Measurements from ENCODE around the gene HMGA1.

DNA sequence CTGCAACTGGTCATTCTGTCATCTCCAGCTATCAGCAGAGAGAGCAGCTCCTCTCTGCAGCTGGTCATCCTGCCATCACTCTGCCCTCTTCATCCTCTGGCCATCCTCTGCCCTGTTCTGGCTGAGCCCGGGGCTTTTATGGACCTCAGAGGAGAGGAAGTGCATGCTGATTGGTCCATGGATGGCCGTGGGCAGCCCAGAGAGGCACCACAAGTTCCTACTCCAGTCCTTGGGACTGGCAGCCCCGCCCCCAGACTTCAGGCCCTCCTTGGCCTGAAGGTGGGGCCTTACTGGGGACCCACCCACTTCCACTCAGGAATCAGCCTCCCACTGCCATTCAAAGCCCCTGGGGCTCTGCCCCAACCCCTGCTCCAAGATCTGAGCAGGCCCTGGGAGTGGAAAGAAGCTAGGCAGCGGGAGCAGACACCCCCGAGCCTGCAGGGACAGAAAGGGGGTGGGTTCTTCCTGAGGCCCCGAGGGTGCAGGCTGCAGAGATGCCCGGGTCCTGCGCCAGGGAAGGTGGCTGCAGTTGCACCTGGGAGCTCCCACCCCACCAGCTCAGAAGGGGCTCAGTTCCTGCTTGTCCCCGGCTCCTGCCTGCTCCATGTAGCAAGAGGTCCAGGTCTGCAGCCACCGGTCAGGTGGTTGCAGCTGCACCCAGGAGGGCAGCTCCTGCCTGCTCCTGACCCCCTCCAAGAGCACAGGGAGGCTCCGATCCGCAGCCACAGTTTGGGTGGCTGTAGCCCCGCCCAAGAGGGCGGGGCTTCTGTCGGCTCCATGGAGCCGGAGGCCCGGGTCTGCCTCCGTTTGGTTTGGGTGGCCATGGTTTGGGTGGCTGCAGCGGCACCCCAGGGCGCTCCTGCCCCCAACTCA lies 34.1 kb upstream of the HMGA1 start:
- no peak for TF ChIP-seq PAX8 (IDR thresholded peaks at IDR 0.05)
- TF ChIP-seq, protein P1, sequence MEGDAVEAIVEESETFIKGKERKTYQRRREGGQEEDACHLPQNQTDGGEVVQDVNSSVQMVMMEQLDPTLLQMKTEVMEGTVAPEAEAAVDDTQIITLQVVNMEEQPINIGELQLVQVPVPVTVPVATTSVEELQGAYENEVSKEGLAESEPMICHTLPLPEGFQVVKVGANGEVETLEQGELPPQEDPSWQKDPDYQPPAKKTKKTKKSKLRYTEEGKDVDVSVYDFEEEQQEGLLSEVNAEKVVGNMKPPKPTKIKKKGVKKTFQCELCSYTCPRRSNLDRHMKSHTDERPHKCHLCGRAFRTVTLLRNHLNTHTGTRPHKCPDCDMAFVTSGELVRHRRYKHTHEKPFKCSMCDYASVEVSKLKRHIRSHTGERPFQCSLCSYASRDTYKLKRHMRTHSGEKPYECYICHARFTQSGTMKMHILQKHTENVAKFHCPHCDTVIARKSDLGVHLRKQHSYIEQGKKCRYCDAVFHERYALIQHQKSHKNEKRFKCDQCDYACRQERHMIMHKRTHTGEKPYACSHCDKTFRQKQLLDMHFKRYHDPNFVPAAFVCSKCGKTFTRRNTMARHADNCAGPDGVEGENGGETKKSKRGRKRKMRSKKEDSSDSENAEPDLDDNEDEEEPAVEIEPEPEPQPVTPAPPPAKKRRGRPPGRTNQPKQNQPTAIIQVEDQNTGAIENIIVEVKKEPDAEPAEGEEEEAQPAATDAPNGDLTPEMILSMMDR (IDR thresholded peaks at IDR 0.05 in 2 of 3, conservative IDR thresholded peaks at IDR 0.05 in 1 of 3; ENCODE audit: control insufficient read depth in 2 of 3, extremely low read depth in 1 of 3, insufficient read depth in 1 of 3, low read depth in 3 of 3, low read length in 3 of 3) = no peak
- no peak for TF ChIP-seq SMAD1 (IDR thresholded peaks at IDR 0.05; ENCODE audit: low read depth, partially characterized antibody)
- no peak for TF ChIP-seq GABPA (IDR thresholded peaks at IDR 0.05; ENCODE audit: low read depth)

All from GM12878 (cell line).